GM12874 (cell line): ENCODE data around the gene KRTAP10-11.

Experiments
- TF ChIP-seq, protein P1 (sequence below): IDR thresholded peaks from 2 replicates; pipeline ENCODE4 v1.5.1; 2011; ENCODE audit warnings: low read depth, mild to moderate bottlenecking, control low read depth, low read length, moderate library complexity; ENCODE audit not compliant: insufficient read depth

KRTAP10-11 gene

DNA sequence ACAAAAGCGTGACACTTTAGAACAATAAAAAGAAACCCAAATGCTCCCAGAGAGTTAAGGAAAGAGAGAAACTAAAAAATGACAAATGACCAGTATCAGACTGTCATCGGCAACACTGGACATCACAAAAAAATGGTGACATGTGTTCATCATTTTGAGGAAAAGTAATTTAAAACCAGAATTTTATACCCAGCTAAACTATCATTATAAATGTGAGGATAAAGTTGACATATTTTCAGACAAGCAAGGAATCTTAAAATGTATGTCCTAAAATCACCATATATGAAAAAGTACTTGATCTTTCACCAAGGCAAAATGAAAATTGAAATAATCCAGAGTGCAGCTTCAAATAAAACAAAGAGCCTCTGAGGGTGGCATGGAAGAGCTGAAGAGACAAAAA lies 1.3 kb upstream of the KRTAP10-11 start:
- TF ChIP-seq, protein P1, sequence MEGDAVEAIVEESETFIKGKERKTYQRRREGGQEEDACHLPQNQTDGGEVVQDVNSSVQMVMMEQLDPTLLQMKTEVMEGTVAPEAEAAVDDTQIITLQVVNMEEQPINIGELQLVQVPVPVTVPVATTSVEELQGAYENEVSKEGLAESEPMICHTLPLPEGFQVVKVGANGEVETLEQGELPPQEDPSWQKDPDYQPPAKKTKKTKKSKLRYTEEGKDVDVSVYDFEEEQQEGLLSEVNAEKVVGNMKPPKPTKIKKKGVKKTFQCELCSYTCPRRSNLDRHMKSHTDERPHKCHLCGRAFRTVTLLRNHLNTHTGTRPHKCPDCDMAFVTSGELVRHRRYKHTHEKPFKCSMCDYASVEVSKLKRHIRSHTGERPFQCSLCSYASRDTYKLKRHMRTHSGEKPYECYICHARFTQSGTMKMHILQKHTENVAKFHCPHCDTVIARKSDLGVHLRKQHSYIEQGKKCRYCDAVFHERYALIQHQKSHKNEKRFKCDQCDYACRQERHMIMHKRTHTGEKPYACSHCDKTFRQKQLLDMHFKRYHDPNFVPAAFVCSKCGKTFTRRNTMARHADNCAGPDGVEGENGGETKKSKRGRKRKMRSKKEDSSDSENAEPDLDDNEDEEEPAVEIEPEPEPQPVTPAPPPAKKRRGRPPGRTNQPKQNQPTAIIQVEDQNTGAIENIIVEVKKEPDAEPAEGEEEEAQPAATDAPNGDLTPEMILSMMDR, result no peak

- TF ChIP-seq, protein P1, result no peak
Observed at GRCh38 chr21:44647222-44647552, 973 bp downstream of the KRTAP10-11 start.

DNA sequence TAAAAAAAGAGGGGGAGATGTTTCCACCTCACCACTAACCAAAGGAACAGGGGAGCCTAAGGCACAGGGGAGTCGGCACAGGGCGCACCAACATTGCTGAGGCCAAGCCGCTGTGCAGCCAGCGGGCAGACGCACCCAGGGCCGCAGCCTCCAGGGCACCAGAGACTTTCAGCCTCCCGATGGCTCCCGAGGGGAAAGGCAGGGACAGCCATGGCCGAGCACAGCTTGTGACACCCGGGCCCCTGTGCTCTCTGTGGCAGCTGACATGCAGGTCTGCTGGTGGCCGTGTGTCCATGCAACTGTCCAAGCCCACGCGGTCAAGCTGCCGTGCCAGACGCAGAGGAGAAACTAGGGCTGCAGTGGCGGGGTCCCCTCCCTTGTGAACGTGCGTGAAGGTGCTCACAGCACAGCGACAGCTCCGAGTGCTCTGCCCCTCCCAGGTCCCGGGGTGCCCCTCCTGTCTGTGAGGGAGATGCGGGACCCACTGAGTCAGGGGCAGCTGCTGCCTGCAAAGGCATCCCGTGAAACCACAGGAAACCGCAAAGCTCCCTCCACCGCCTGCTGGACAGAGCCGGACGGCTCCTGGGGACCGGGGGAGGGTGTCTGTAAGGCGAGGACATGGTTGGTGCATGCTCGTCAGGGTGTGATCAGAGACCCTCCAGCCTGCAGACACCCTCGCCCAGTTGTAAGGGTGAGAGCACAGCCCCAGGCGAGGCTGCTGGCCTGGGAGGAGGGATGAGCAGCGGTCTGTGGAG lies 2.5 kb downstream of the KRTAP10-11 start:
- TF ChIP-seq, protein P1, result no peak

DNA sequence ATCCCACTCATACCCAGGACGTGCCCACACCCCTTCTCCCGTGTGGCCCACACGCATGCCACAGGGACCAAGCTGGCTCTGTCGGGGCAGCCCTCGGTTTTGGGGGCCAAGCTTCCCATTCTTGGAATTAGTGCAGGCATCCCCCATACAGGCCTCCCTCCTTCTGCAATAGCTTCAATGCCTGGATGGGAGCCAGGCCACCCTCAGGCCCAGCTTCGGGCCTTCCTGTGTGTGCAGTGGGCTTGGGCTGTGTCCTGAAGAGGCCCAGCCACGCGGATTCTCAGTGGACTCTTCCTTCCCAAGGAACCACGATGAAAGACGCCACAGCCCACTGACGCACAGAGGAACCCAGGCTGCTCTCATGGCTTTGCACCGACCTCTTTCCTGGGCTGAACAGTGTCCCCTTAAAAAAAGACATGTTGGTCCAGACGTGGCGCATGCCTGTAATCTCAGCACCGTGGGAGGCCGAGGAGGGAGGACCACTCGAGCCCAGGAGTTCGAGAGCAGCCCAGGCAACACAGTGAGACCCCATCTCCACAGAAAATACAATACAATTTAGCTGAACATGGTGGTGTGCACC lies 3.4 kb downstream of the KRTAP10-11 start:
- TF ChIP-seq, protein P1, result no peak

DNA sequence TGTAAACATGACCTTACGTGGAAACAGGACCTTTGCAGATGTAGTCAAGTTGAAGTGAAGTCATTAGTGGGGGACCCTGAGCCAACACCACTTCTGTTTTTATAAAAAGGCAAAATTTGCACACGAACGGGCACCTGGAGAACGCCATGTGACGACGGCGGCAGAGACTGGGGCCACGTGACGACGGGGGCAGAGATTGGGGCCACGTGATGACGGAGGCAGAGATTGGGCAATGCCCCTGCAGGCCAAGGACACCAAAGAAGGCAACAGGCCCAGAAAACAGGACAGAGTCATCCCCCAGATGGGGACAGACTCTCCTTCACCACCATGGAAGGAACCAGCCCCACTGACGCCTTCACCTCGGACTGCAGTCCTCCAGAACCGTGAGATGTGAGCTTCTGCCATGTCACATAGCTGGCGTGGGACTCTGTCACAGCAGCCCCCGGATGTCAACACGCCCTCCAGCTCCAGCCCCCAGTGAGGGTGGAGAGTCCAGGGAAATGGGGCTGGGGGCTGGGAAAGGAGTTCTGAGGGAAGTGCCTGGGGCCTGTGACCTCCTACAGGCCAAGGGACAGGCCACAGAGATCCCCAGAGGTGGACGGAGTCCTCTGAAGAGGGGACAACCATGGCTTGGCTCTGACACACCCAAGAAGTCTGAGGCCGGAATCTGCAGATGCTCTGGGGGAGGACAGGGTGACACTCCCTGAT lies 4.2 kb downstream of the KRTAP10-11 start:
- TF ChIP-seq, protein P1, result no peak

- TF ChIP-seq, protein P1, result no peak
Observed at GRCh38 chr21:44650973-44651675, 4.9 kb downstream of the KRTAP10-11 start.

- TF ChIP-seq, protein P1, result no peak
Observed at GRCh38 chr21:44653123-44653522, 6.9 kb downstream of the KRTAP10-11 start.
